Astrocyte of the spinal cord (primary cell): ENCODE results near the gene SETD9.

Experiments used
- DNase-seq: peaks from one replicate; pipeline ENCODE4 v3.0.0; 2011; ENCODE audit warnings: low read depth, low spot score
- H3K4me3 ChIP-seq: 2 replicates; pipeline ENCODE4 v1.5.1; 2011; ENCODE audit warnings: low read depth, mild to moderate bottlenecking, low read length, moderate library complexity
- CTCF ChIP-seq: IDR thresholded peaks from 2 replicates; pipeline ENCODE4 v1.5.1; 2012; ENCODE audit warnings: low read depth, mild to moderate bottlenecking, low read length, inconsistent platforms
- in situ Hi-C: cut with HindIII; loops from 2 replicates; pipeline ENCODE4 v1.10.0; 2017; ENCODE audit warnings: low sequenced_read_pairs

The SETD9 gene

GRCh38 chr5:56951126-56951945, 41.9 kb downstream of the SETD9 start:
- DNase-seq: peak; percentile 5
- TF ChIP-seq CTCF: no peak
- H3K4me3 ChIP-seq: peak overlapping the region; percentile 80
- in situ Hi-C loops: no loop called here

GRCh38 chr5:56951946-56952691, 42.7 kb downstream of the SETD9 start, which contains the start of gene MIER3:
MIER3 (minus strand) TSS chr5:56952123; CDS start chr5:56952102, 21 bp downstream.
- no peak for TF ChIP-seq CTCF

GRCh38 chr5:56954262-56954661, 44.9 kb downstream of the SETD9 start:
- no peak for DNase-seq
- H3K4me3 ChIP-seq: no peak overlapping the region
- in situ Hi-C loops: no loop called here
- TF ChIP-seq CTCF: no peak

More at GRCh38 chr5:56951946-56952691, 42.7 kb downstream of the SETD9 start, which contains the start of gene MIER3:
- in situ Hi-C loops: no loop called here
- H3K4me3 ChIP-seq: peak within 1 kb of the TSS; percentile 80
- peak; percentile 67 for DNase-seq

GRCh38 chr5:56958595-56958994, 49.2 kb downstream of the SETD9 start:
- no peak for DNase-seq
- no peak overlapping the region for H3K4me3 ChIP-seq
- in situ Hi-C loops: no loop called here
- no peak for TF ChIP-seq CTCF

GRCh38 chr5:56959326-56959725, 49.9 kb downstream of the SETD9 start:
- no peak overlapping the region for H3K4me3 ChIP-seq
- no peak for TF ChIP-seq CTCF
- no peak for DNase-seq
- in situ Hi-C loops: no loop called here

GRCh38 chr5:56961746-56962145, 52.4 kb downstream of the SETD9 start:
- in situ Hi-C loops: no loop called here
- H3K4me3 ChIP-seq: no peak overlapping the region
- no peak for TF ChIP-seq CTCF
- DNase-seq: no peak
